ENCODE results near the gene OBP2A.

- no peak for TF ChIP-seq CTCF (IDR thresholded peaks at IDR 0.05; ENCODE audit: low read length)
- no peak for TF ChIP-seq EZH2 (optimal IDR thresholded peaks at IDR 0.05; ENCODE audit: low read depth, low read length)
- no peak for TF ChIP-seq EZH2phosphoT487 (IDR thresholded peaks at IDR 0.05; ENCODE audit: low read length)
Observed at GRCh38 chr9:135547756-135548736, 2.1 kb downstream of the OBP2A start.
